GM10248 (cell line): Measurements from ENCODE around the gene PIP5K1B.

ENCODE experiments used
- CTCF ChIA-PET: fragments of 300-600 bp; sonication (Branson Sonifier 250); formaldehyde crosslinking; extraction: SDS; loops from one replicate; lab custom pipeline; 2021; ENCODE audit warnings: antibody characterized with exemption; lab: Yijun Ruan, JAX
- POLR2A ChIA-PET: fragments of 350-650 bp; sonication (Branson Sonifier 250); formaldehyde crosslinking; extraction: SDS; loops from one replicate; lab custom pipeline; 2020; ENCODE audit warnings: antibody characterized with exemption; lab: Yijun Ruan, JAX
- DNase-seq: peaks from one replicate; pipeline ENCODE4 v3.0.0; 2012; ENCODE audit errors: extremely low spot score
- CTCF ChIP-seq: IDR thresholded peaks from 2 replicates; pipeline ENCODE4 v1.5.1; 2012; ENCODE audit warnings: mild to moderate bottlenecking, low read depth; ENCODE audit errors: extremely low read depth, missing control alignments, control extremely low read depth

Gene PIP5K1B

GRCh38 chr9:68678430-68678829 is 26.6 kb upstream of the PIP5K1B start:
- POLR2A ChIA-PET: no interaction called here
- CTCF ChIA-PET: interaction anchor here (0.6 to 9.6 kb wide), 3 partner anchors 7 to 93 kb away, joined by 3 to 128 read pairs (median 4); no protein-coding TSS in a partner anchor
- DNase-seq: peak; percentile 24
- peak; percentile 28 for TF ChIP-seq CTCF

GRCh38 chr9:68683433-68683832 is 21.6 kb upstream of the PIP5K1B start:
- DNase-seq: no peak
- CTCF ChIA-PET: interaction anchor here (0.8 to 8.6 kb wide), 11 partner anchors 10 to 115 kb away, joined by 3 to 128 read pairs (median 5); partner anchors contain the start of gene PIP5K1B
- POLR2A ChIA-PET: no interaction called here
- TF ChIP-seq CTCF: no peak

GRCh38 chr9:68685213-68685612 is 19.8 kb upstream of the PIP5K1B start:
- DNase-seq: no peak
- ChIA-PET CTCF (interaction anchor here (0.7 to 8.6 kb wide), 18 partner anchors 10 to 314 kb away, joined by 3 to 128 read pairs (median 4); partner anchors contain the start of gene PIP5K1B), POLR2A (no interaction called here)
- TF ChIP-seq CTCF: no peak

GRCh38 chr9:68685770-68686169 is 19.3 kb upstream of the PIP5K1B start:
- ChIA-PET POLR2A (no interaction called here), CTCF (interaction anchor here (0.6 to 8.6 kb wide), 32 partner anchors 9 to 350 kb away, joined by 3 to 128 read pairs (median 4); partner anchors contain the start of genes FXN and PIP5K1B)
- DNase-seq: peak; percentile 65
- TF ChIP-seq CTCF: peak; percentile 60

- TF ChIP-seq CTCF: no peak
- ChIA-PET POLR2A (no interaction called here), CTCF (interaction anchor here (2.7 kb wide), 1 partner anchor 20 kb away, joined by 7 read pairs; no protein-coding TSS in a partner anchor)
- no peak for DNase-seq
Observed at GRCh38 chr9:68690088-68690487, 15.0 kb upstream of the PIP5K1B start.

- ChIA-PET CTCF (interaction anchor here (1.8 kb wide), 1 partner anchor 109 kb away, joined by 7 read pairs; no protein-coding TSS in a partner anchor), POLR2A (no interaction called here)
- TF ChIP-seq CTCF: no peak
- no peak for DNase-seq
Observed at GRCh38 chr9:68692519-68692918, 12.5 kb upstream of the PIP5K1B start.
